ENCODE results near the gene PUM2. TPM values are rescaled to one million over a fixed set of nuclear protein-coding genes. Genes with fewer than 3 reads are reported as not detected.

The PUM2 gene
- total RNA-seq, 4 donors from 2014 or later = 26.0 to 36.4 (median 29.6) TPM

DNA sequence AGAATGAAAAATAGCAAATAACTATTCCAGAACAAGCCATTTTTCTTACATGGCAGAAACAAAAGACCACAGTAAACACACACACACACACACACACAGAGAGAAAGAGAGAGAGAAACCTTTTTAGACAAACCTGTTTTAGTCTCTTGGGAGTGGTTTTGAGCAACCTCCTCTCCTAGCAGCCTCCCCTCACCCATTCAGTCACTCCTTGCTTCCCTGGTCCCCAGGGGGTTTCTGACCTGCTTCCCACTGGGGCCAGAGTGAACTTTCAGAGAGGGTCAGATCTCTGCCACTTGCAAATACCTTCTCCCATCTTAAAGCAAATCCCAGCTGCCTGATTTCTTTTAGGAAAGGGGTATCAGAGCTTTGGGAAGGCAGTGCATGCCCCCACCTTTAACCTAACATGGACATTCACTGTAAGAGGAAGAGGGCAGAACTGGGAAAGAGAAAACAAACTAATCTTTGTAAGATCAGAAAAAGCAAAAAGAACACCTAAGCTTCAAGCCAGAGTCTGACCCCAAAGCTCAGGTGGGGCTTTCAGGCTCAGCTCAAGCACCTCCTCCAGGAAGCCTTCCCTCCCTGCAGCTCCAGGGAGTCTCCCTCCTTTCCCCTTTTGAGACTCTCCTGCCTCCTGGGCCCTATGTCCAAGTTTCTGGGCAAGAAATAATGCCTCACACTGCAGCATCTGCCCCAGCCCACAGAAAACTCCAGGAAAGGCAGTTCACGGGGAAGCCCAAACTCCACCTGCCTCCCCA is 128.5 kb downstream of the PUM2 start:
- TF ChIP-seq, protein P1, sequence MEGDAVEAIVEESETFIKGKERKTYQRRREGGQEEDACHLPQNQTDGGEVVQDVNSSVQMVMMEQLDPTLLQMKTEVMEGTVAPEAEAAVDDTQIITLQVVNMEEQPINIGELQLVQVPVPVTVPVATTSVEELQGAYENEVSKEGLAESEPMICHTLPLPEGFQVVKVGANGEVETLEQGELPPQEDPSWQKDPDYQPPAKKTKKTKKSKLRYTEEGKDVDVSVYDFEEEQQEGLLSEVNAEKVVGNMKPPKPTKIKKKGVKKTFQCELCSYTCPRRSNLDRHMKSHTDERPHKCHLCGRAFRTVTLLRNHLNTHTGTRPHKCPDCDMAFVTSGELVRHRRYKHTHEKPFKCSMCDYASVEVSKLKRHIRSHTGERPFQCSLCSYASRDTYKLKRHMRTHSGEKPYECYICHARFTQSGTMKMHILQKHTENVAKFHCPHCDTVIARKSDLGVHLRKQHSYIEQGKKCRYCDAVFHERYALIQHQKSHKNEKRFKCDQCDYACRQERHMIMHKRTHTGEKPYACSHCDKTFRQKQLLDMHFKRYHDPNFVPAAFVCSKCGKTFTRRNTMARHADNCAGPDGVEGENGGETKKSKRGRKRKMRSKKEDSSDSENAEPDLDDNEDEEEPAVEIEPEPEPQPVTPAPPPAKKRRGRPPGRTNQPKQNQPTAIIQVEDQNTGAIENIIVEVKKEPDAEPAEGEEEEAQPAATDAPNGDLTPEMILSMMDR (IDR thresholded peaks at IDR 0.05 in 4 of 5, conservative IDR thresholded peaks at IDR 0.05 in 1 of 5) = no peak
- TF ChIP-seq POLR2A (IDR thresholded peaks at IDR 0.05) = no peak
- in situ Hi-C loops (cut with MboI; ENCODE audit: low sequenced_read_pairs in 4 of 4) = no loop called here
- H3K4me3 ChIP-seq = no peak overlapping the region
- intact Hi-C loops (cut with DNase I; ENCODE audit: low total_unique reads) = loop anchor here (10.0 kb wide), 1 partner anchor 77 kb away; no protein-coding TSS in a partner anchor
- H3K27ac ChIP-seq = no peak overlapping the region
- H3K4me1 ChIP-seq = peaks cover 0 to 8% of the 10 kb centered on the region in 2 donors
- H3K9me3 ChIP-seq = no peaks in the 10 kb centered on the region
- peaks cover 10 to 21% (median 17%) of the 10 kb centered on the region in 3 donors for H3K27me3 ChIP-seq
- no peak for DNase-seq
- ATAC-seq = no peak
- no peaks in the 10 kb centered on the region for H3K36me3 ChIP-seq

DNA sequence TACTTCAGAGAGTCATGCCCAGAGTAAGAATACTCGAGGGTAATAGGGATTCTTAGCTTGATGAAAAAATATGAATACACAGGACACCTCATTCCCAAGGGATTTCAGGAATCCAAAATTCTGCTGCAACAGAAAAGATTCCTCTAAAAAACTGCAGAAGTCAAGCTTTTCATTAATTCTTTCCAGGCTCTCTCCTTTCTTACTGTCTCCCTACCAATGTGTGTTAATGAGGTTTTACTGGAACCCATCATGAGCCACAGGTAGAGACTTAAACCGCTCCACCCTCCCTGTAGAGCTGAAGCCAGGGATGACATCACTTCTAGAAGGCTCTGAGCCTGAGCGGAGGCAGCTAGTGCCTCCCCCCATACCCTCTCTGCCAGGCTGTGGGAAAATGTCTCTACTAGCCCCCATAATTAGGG is 129.1 kb downstream of the PUM2 start:
- in situ Hi-C loops (cut with MboI; ENCODE audit: low sequenced_read_pairs in 4 of 4) = no loop called here
- no peak overlapping the region for H3K27ac ChIP-seq
- ATAC-seq (no peak), DNase-seq (no peak)
- H3K36me3 ChIP-seq = no peaks in the 10 kb centered on the region
- H3K9me3 ChIP-seq = no peaks in the 10 kb centered on the region
- peaks cover 0 to 8% of the 10 kb centered on the region in 2 donors for H3K4me1 ChIP-seq
- no peak for TF ChIP-seq POLR2A (IDR thresholded peaks at IDR 0.05)
- TF ChIP-seq, protein P1 (IDR thresholded peaks at IDR 0.05 in 4 of 5, conservative IDR thresholded peaks at IDR 0.05 in 1 of 5) = no peak
- H3K4me3 ChIP-seq = no peak overlapping the region
- peaks cover 9 to 21% (median 14%) of the 10 kb centered on the region in 3 donors for H3K27me3 ChIP-seq
- intact Hi-C loops (cut with DNase I; ENCODE audit: low total_unique reads) = loop anchor here (10.0 kb wide), 1 partner anchor 77 kb away; no protein-coding TSS in a partner anchor

GRCh38 chr2:20220806-20221554 is 129.7 kb downstream of the PUM2 start:
- H3K27ac ChIP-seq = no peak overlapping the region
- DNase-seq = no peak
- peaks cover 7 to 20% (median 8%) of the 10 kb centered on the region in 3 donors for H3K27me3 ChIP-seq
- H3K36me3 ChIP-seq = no peaks in the 10 kb centered on the region
- no peak overlapping the region for H3K4me3 ChIP-seq
- TF ChIP-seq, protein P1 (IDR thresholded peaks at IDR 0.05 in 4 of 5, conservative IDR thresholded peaks at IDR 0.05 in 1 of 5) = no peak
- TF ChIP-seq POLR2A (IDR thresholded peaks at IDR 0.05) = no peak
- intact Hi-C loops (cut with DNase I; ENCODE audit: low total_unique reads) = loop anchor here (10.0 kb wide), 1 partner anchor 76 kb away; no protein-coding TSS in a partner anchor
- peaks cover 0 to 8% of the 10 kb centered on the region in 2 donors for H3K4me1 ChIP-seq
- no peaks in the 10 kb centered on the region for H3K9me3 ChIP-seq
- in situ Hi-C loops (cut with MboI; ENCODE audit: low sequenced_read_pairs in 4 of 4) = no loop called here
- ATAC-seq = no peak

- intact Hi-C loops (cut with DNase I; ENCODE audit: low total_unique reads) = loop anchor here (10.0 kb wide), 1 partner anchor 75 kb away; no protein-coding TSS in a partner anchor
Measured at GRCh38 chr2:20219763-20220380, 130.8 kb downstream of the PUM2 start.

More at GRCh38 chr2:20219763-20220380, 130.8 kb downstream of the PUM2 start:
- peaks cover 0 to 8% of the 10 kb centered on the region in 2 donors for H3K4me1 ChIP-seq
- TF ChIP-seq POLR2A (IDR thresholded peaks at IDR 0.05) = no peak
- TF ChIP-seq, protein P1 (IDR thresholded peaks at IDR 0.05 in 4 of 5, conservative IDR thresholded peaks at IDR 0.05 in 1 of 5) = no peak
- no peaks in the 10 kb centered on the region for H3K9me3 ChIP-seq
- no peak for DNase-seq
- peaks cover 5 to 14% (median 7%) of the 10 kb centered on the region in 3 donors for H3K27me3 ChIP-seq
- no peaks in the 10 kb centered on the region for H3K36me3 ChIP-seq
- in situ Hi-C loops (cut with MboI; ENCODE audit: low sequenced_read_pairs in 4 of 4) = no loop called here
- H3K27ac ChIP-seq = no peak overlapping the region
- H3K4me3 ChIP-seq = no peak overlapping the region
- ATAC-seq = no peak

Data from gastrocnemius medialis (tissue), 4 donors.